ENCODE results near the gene IMPA2.

- TF ChIP-seq CTCF (IDR thresholded peaks at IDR 0.05) (no peak), POLR2A (IDR thresholded peaks at IDR 0.05) (no peak)
These were observed 33.5 kb downstream of the IMPA2 start for GRCh38 chr18:12014521-12015415.
